Myocyte (in vitro differentiated cells): Measurements from ENCODE around the gene OMD. TPM values are rescaled to one million over a fixed set of nuclear protein-coding genes. Genes with fewer than 3 reads are reported as not detected.
A peak's percentile ranks its signal among the peaks of the same experiment; 100 is the strongest.
"Not testable (repeated sequence)": the region's sequence is repeated elsewhere in the genome, so short reads cannot be mapped to it uniquely, and the experiment has no call there.

Experiments
- DNase-seq: peaks from one replicate; pipeline ENCODE4 v3.0.0-alpha.2; 2012; ENCODE audit warnings: low read depth
- total RNA-seq: library from RNA; depleted of rRNA; stranded (reverse); fragments of >200 nt; gene quantifications from 2 replicates; pipeline ENCODE4 v1.2.3, GENCODE V29; 2014

OMD gene
- total RNA-seq, 1 donor from 2014 or later = not detected

- DNase-seq = no peak
Measured at GRCh38 chr9:92414566-92414965, 9.7 kb downstream of the OMD start.

GRCh38 chr9:92411157-92411556 lies 13.1 kb downstream of the OMD start:
- not testable (repeated sequence) for DNase-seq

GRCh38 chr9:92408747-92409478 lies 15.4 kb downstream of the OMD start:
- no peak for DNase-seq

GRCh38 chr9:92407818-92408217 lies 16.5 kb downstream of the OMD start:
- DNase-seq = no peak

GRCh38 chr9:92406477-92406876 lies 17.8 kb downstream of the OMD start:
- no peak for DNase-seq

GRCh38 chr9:92405818-92406217 lies 18.5 kb downstream of the OMD start:
- no peak for DNase-seq

- no peak for DNase-seq
Measured at GRCh38 chr9:92404042-92404836, 20.0 kb downstream of the OMD start, which contains the start of gene OGN. OGN (minus strand) TSS chr9:92404578; CDS start chr9:92403407, 1,171 bp downstream.

GRCh38 chr9:92402826-92403745 lies 21.2 kb downstream of the OMD start:
- no peak for DNase-seq

- DNase-seq = no peak
Measured at GRCh38 chr9:92402360-92402759, 21.9 kb downstream of the OMD start.

- no peak for DNase-seq
Measured at GRCh38 chr9:92397853-92398252, 26.4 kb downstream of the OMD start.

GRCh38 chr9:92395617-92396016 lies 28.7 kb downstream of the OMD start:
- DNase-seq = peak; percentile 22

- DNase-seq = no peak
Measured at GRCh38 chr9:92393686-92394085, 30.6 kb downstream of the OMD start.

GRCh38 chr9:92392690-92393089 lies 31.6 kb downstream of the OMD start:
- DNase-seq = no peak

- DNase-seq = no peak
Measured at GRCh38 chr9:92385953-92386352, 38.3 kb downstream of the OMD start.

- no peak for DNase-seq
Measured at GRCh38 chr9:92385477-92385876, 38.8 kb downstream of the OMD start.

- DNase-seq = no peak
Measured at GRCh38 chr9:92385001-92385400, 39.3 kb downstream of the OMD start.

GRCh38 chr9:92384375-92384774 lies 39.9 kb downstream of the OMD start:
- peak; percentile 16 for DNase-seq

- no peak for DNase-seq
Measured at GRCh38 chr9:92381775-92382174, 42.5 kb downstream of the OMD start.

- no peak for DNase-seq
Measured at GRCh38 chr9:92380603-92381002, 43.7 kb downstream of the OMD start.

GRCh38 chr9:92378865-92379560 lies 45.3 kb downstream of the OMD start:
- no peak for DNase-seq

- peak; percentile 13 for DNase-seq
Measured at GRCh38 chr9:92377876-92378275, 46.4 kb downstream of the OMD start.
